CD4-positive, CD25-positive, alpha-beta regulatory T cell (primary cell): Measurements from ENCODE around the gene DPAGT1. TPM values are rescaled to one million over a fixed set of nuclear protein-coding genes. Genes with fewer than 3 reads are reported as not detected.

Experiments used
- ATAC-seq, 2 donors: fragments of 150-1000 bp; cut with Tn5 transposase; one replicate each; pipeline ENCODE4 v1.10.0; 2021; ENCODE audit warnings: low read depth in 2 of 2, moderate number of reproducible peaks in 2 of 2, moderate library complexity in 1 of 2
- DNase-seq, 3 donors: peaks; one replicate each; pipeline versions ENCODE4 v3.0.0 to v3.0.0-alpha.2; 2012 to 2022; ENCODE audit warnings: mixed read lengths in 1 of 3
- H3K27ac ChIP-seq: one replicate; pipeline ENCODE4 v1.7.0; 2013; ENCODE audit warnings: mild to moderate bottlenecking, low read length; ENCODE audit not compliant: insufficient read depth, poor library complexity, severe bottlenecking
- H3K27me3 ChIP-seq: one replicate; pipeline ENCODE4 v1.7.0; 2013; ENCODE audit warnings: low read length; ENCODE audit not compliant: control insufficient read depth, insufficient read depth
- H3K36me3 ChIP-seq: one replicate; pipeline ENCODE4 v1.7.0; 2013; ENCODE audit warnings: mild to moderate bottlenecking, low read length, moderate library complexity; ENCODE audit not compliant: control insufficient read depth, insufficient read depth
- H3K4me1 ChIP-seq: 2 replicates; pipeline ENCODE4 v1.7.0; 2013; ENCODE audit warnings: mild to moderate bottlenecking, low read length; ENCODE audit not compliant: insufficient read depth, control insufficient read depth, poor library complexity, severe bottlenecking
- H3K4me3 ChIP-seq: one replicate; pipeline ENCODE4 v1.7.0; 2013; ENCODE audit warnings: low read depth, mild to moderate bottlenecking, low read length, moderate library complexity
- H3K9me3 ChIP-seq, 2 experiments: 1 replicate in 1 of 2; 2 replicates in 1 of 2; pipeline ENCODE4 v1.7.0; 2013; ENCODE audit warnings: low read length in 2 of 2, mild to moderate bottlenecking in 1 of 2, moderate library complexity in 1 of 2; ENCODE audit not compliant: control insufficient read depth in 2 of 2
- H3K27ac Mint-ChIP-seq, 3 donors: one replicate each; pipeline ENCODE4 v1.8.0; 2020 to 2022; ENCODE audit warnings: mild to moderate bottlenecking in 3 of 3, mixed read lengths in 3 of 3, moderate library complexity in 2 of 3
- H3K27me3 Mint-ChIP-seq: one replicate; pipeline ENCODE4 v1.8.0; 2022; ENCODE audit warnings: mild to moderate bottlenecking, mixed read lengths
- H3K36me3 Mint-ChIP-seq: one replicate; pipeline ENCODE4 v1.8.0; 2020; ENCODE audit warnings: mixed read lengths
- H3K4me1 Mint-ChIP-seq, 4 donors: one replicate each; pipeline ENCODE4 v1.8.0; 2020 to 2022; ENCODE audit warnings: mixed read lengths in 4 of 4, mild to moderate bottlenecking in 1 of 4
- H3K4me3 Mint-ChIP-seq, 4 donors: one replicate each; pipeline ENCODE4 v1.8.0; 2020 to 2022; ENCODE audit warnings: mild to moderate bottlenecking in 4 of 4, mixed read lengths in 4 of 4, moderate library complexity in 3 of 4
- H3K9me3 Mint-ChIP-seq, 7 donors: one replicate each; pipeline ENCODE4 v1.8.0; 2020 to 2022; ENCODE audit warnings: mixed read lengths in 7 of 7, mild to moderate bottlenecking in 3 of 7, moderate library complexity in 2 of 7
- polyA plus RNA-seq, 4 donors: library from polyadenylated mRNA; unstranded; fragments of 300-500 nt; fragmentation: Illumina TruSeq; gene quantifications; one replicate each; pipeline ENCODE4 v1.2.3, GENCODE V29; 2021
- total RNA-seq: library from RNA; stranded (reverse); gene quantifications from one replicate; pipeline ENCODE4 v1.2.3, GENCODE V29; 2022

DPAGT1 gene
- total and polyA plus RNA-seq, 5 donors from 2014 or later = 22.5 to 35.2 (median 31.2) TPM

DNA sequence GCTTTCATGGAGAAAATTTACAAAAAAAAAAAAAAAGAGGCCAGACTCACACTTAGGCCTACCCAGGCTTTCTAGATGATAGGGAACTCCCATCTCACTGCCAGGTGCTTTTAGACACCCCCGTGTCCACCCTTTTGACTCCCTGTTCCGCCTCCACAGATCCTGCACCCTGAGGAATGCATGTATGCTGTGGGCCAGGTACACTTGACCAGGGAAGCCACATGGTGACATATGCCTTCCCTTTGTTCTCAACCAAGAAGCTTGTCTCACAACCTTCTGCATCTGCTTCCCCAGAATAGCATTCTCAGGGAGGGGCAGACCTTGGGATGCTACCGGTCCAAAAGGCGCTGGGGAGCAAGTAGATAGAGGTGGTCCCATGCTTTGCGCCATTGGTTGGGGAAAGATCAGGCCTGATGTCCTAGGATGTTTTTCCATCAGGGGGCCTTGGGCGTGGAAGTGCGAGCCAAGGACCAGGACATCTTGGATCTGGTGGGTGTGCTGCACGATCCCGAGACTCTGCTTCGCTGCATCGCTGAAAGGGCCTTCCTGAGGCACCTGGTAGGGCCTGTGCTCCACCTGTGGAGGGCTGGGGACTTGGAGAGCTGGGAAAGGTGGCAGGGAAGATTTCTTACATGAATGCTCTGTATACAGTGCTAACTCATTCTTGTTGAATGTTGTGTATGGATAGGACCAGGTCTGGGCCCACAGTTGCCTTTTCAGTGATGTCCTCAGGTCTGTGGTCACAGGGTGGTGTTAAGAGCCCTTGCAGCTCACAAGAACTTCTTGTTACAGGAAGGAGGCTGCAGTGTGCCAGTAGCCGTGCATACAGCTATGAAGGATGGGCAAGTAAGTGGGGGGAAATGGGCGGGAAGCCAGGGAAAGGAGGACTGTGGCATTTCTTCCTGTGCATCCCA, 9.4 kb downstream of the DPAGT1 start:
- Histone ChIP-seq H3K27ac (no peak overlapping the region), H3K4me1 (peaks cover 29% of the 10 kb centered on the region), H3K4me3 (peak overlapping the region; percentile 77), H3K9me3 (no peaks in the 10 kb centered on the region), H3K27me3 (no peaks in the 10 kb centered on the region), H3K36me3 (peaks cover 7% of the 10 kb centered on the region)
- DNase-seq (no peak), ATAC-seq (no peak)
- Mint-ChIP-seq H3K36me3 (peaks cover 9% of the 10 kb centered on the region), H3K4me1 (peaks cover 17 to 45% (median 27%) of the 10 kb centered on the region in 4 donors), H3K27me3 (no peaks in the 10 kb centered on the region), H3K9me3 (no peaks in the 10 kb centered on the region), H3K4me3 (peak overlapping the region in 3 of 4 donors; percentile 46 to 89 (median 48)), H3K27ac (peak overlapping the region in 2 of 3 donors; percentile 11 to 41)

DNA sequence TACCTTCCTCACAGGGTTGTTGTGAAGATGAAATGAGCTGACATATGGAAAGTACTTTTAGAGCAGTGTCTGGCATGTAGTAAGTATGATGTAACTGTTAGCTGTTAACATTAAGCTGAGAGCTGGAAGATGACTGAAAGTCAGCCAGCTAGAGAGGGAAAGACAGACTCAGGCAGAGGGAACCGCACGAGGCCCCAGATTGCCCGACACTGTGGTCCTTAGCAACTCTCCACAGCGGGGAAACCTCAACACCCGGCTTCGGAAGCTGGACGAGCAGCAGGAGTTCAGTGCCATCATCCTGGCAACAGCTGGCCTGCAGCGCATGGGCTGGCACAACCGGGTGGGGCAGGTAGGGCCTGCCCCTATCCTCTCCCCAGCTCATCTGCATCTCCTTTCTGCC, 10.5 kb downstream of the DPAGT1 start:
- H3K27me3 Mint-ChIP-seq = no peaks in the 10 kb centered on the region
- H3K36me3 Mint-ChIP-seq = peaks cover 3% of the 10 kb centered on the region
- Histone ChIP-seq H3K27me3 (no peaks in the 10 kb centered on the region), H3K4me3 (no peak overlapping the region), H3K27ac (no peak overlapping the region), H3K9me3 (no peaks in the 10 kb centered on the region), H3K36me3 (no peaks in the 10 kb centered on the region), H3K4me1 (peaks cover 29% of the 10 kb centered on the region)
- H3K4me1 Mint-ChIP-seq = peaks cover 16 to 40% (median 26%) of the 10 kb centered on the region in 4 donors
- H3K9me3 Mint-ChIP-seq = no peaks in the 10 kb centered on the region
- peak overlapping the region in 2 of 4 donors; percentile 1 to 55 for H3K4me3 Mint-ChIP-seq
- DNase-seq (no peak), ATAC-seq (no peak)
- no peak overlapping the region for H3K27ac Mint-ChIP-seq

DNA sequence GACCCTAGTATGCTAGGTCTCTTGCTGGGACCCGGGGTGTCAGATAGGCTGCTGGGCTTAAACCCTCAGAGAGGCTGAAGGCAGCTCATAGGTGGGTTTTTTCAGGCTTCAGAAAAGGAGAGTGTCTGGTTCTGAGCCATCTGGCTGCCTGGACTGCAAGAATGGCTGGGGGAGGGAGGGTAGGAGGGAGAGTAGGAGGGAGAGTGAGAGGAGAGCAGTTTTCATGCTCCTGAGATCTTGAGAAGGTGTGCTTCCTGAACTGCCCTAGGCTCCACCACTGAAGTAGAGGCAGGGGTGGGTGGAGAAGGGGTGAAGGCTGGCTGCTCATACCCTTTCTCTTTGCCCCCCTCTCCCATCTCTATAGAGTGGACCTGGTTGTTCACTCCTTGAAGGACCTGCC, 12.3 kb downstream of the DPAGT1 start:
- H3K4me1 ChIP-seq = peaks cover 33% of the 10 kb centered on the region
- H3K27ac ChIP-seq = no peak overlapping the region
- no peaks in the 10 kb centered on the region for H3K27me3 ChIP-seq
- Mint-ChIP-seq H3K4me1 (peaks cover 14 to 50% (median 34%) of the 10 kb centered on the region in 4 donors), H3K4me3 (peak overlapping the region in 1 of 4 donors; percentile 74), H3K27me3 (peaks cover 3% of the 10 kb centered on the region), H3K27ac (no peak overlapping the region), H3K9me3 (no peaks in the 10 kb centered on the region), H3K36me3 (peaks cover 3% of the 10 kb centered on the region)
- no peaks in the 10 kb centered on the region for H3K36me3 ChIP-seq
- no peak overlapping the region for H3K4me3 ChIP-seq
- no peak for DNase-seq
- no peak for ATAC-seq
- no peaks in the 10 kb centered on the region for H3K9me3 ChIP-seq

DNA sequence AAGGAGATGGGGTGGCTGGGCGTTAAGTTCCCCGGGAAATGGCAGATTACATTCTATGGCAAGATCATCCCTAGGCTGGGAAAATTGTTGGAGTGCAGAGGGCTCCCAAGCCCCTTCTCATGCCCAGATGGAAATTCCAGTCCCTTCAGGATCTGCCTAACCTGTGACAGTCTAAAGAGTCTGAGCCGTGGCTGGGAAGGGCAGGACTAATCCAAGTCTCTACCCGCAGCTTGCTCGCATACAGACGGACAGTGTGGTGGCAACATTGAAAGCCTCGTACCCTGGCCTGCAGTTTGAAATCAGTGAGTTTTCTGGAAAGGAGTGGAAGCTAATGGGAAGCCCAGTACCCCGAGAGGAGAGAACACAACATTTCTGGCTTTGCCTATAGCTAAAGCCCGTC, 13.2 kb downstream of the DPAGT1 start:
- ATAC-seq (no peak), DNase-seq (no peak)
- H3K9me3 ChIP-seq = no peaks in the 10 kb centered on the region
- Mint-ChIP-seq H3K27ac (peak overlapping the region in 1 of 3 donors; percentile 46), H3K36me3 (peaks cover 3% of the 10 kb centered on the region), H3K9me3 (no peaks in the 10 kb centered on the region), H3K4me1 (peaks cover 9 to 46% (median 30%) of the 10 kb centered on the region in 4 donors), H3K4me3 (peak overlapping the region in 2 of 4 donors; percentile 74 to 83), H3K27me3 (peaks cover 4% of the 10 kb centered on the region)
- H3K4me3 ChIP-seq = no peak overlapping the region
- no peaks in the 10 kb centered on the region for H3K27me3 ChIP-seq
- H3K36me3 ChIP-seq = no peaks in the 10 kb centered on the region
- no peak overlapping the region for H3K27ac ChIP-seq
- peaks cover 23% of the 10 kb centered on the region for H3K4me1 ChIP-seq

DNA sequence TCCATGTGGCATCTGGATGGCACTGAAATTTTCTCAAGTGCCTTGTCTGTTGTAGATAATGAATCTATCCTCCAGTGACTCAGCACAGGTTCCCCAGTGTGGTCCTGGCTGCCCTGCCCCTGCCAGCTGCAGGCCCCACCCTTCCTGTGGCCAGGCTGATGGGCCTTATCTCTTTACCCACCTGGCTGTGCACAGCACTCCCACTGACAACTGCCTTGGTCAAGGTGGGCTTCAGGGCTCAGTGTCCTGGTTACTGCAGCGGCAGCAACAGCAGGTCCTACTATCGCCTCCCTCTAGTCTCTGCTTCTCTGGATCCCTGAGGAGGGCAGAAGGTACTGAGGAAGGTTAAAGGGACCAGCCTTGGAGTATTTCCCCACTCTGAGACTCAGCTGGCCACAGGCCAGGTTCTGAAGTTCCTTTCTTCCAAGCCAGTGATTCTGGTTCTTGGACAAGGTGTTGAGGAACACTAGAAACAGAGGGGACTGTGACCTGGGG, 13.9 kb downstream of the DPAGT1 start:
- Histone ChIP-seq H3K27ac (no peak overlapping the region), H3K9me3 (no peaks in the 10 kb centered on the region), H3K4me1 (peaks cover 17% of the 10 kb centered on the region), H3K36me3 (no peaks in the 10 kb centered on the region), H3K27me3 (no peaks in the 10 kb centered on the region), H3K4me3 (no peak overlapping the region)
- Mint-ChIP-seq H3K27ac (no peak overlapping the region), H3K36me3 (peaks cover 3% of the 10 kb centered on the region), H3K4me3 (peak overlapping the region in 2 of 4 donors; percentile 39 to 74), H3K9me3 (no peaks in the 10 kb centered on the region), H3K4me1 (peaks cover 7 to 40% (median 28%) of the 10 kb centered on the region in 4 donors), H3K27me3 (peaks cover 4% of the 10 kb centered on the region)
- no peak for ATAC-seq
- peak in 1 of 3 donors; percentile 56 for DNase-seq

DNA sequence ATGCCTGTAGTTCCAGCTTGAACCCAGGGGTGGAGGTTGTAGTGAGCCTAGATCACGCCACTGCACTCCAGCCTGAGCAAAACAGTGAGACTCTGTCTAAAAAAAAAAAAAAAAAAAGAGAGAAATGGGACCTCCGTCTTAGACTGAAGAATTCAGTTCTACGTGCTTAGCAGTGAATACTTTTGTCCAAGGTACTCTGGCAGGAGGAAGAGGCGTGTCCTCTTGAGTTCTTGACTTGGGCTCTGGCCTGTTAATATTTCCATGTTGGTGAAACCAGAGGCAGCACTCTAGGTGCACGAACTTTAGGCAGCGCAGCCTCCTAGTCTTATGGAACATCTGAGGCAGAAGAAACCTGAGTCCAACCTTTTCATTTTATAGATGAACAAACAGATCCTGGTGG, 14.5 kb downstream of the DPAGT1 start:
- Mint-ChIP-seq H3K27me3 (peaks cover 4% of the 10 kb centered on the region), H3K36me3 (peaks cover 4% of the 10 kb centered on the region), H3K4me3 (peak overlapping the region in 1 of 4 donors; percentile 74), H3K27ac (no peak overlapping the region), H3K4me1 (peaks cover 7 to 34% (median 24%) of the 10 kb centered on the region in 4 donors), H3K9me3 (no peaks in the 10 kb centered on the region)
- Histone ChIP-seq H3K4me3 (no peak overlapping the region), H3K36me3 (peaks cover under 1% of the 10 kb centered on the region), H3K4me1 (peaks cover 11% of the 10 kb centered on the region), H3K27me3 (no peaks in the 10 kb centered on the region), H3K27ac (no peak overlapping the region), H3K9me3 (no peaks in the 10 kb centered on the region)
- DNase-seq = no peak
- no peak for ATAC-seq

DNA sequence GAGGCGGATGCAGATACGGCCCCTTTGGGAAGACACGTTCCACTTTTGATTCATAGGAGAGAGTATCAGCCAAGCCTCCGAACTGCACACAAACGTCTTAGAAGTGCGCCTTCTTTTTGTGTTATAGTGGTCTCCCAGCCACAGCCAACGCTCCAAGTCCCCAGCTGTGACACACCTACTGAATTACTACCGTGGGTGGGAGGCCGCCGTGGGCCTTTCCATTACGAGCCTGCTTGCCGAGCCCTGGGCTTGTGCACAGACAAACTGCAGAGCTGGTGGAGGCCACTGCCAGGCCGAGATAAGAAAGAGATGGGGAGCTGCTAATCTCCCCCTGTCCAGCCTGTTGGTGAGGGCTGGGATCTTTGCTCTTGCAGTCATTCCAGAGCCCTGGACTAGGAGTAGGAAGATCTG, 16.2 kb downstream of the DPAGT1 start:
- H3K9me3 Mint-ChIP-seq = no peaks in the 10 kb centered on the region
- H3K4me3 ChIP-seq = peak overlapping the region; percentile 94
- DNase-seq (no peak), ATAC-seq (no peak)
- peak overlapping the region; percentile 86 for H3K27ac ChIP-seq
- peak overlapping the region; percentile 87 to 97 (median 94) for H3K4me3 Mint-ChIP-seq
- H3K36me3 ChIP-seq = peaks cover 17% of the 10 kb centered on the region
- H3K27me3 Mint-ChIP-seq = peaks cover 4% of the 10 kb centered on the region
- H3K9me3 ChIP-seq = no peaks in the 10 kb centered on the region
- peaks cover 10% of the 10 kb centered on the region for H3K4me1 ChIP-seq
- H3K27me3 ChIP-seq = no peaks in the 10 kb centered on the region
- peaks cover 17% of the 10 kb centered on the region for H3K36me3 Mint-ChIP-seq
- peak overlapping the region in 2 of 3 donors; percentile 95 to 97 for H3K27ac Mint-ChIP-seq
- peaks cover 7 to 31% (median 23%) of the 10 kb centered on the region in 4 donors for H3K4me1 Mint-ChIP-seq
